Activated T-cell treated with anti-CD3 and anti-CD28 coated beads, Interleukin-2, amount 50 U/mL, for 72 hours (primary cell): ENCODE measurements around the gene QKI. TPM values are rescaled to one million over a fixed set of nuclear protein-coding genes. Genes with fewer than 3 reads are reported as not detected.

Experiments used
- ATAC-seq, 2 donors: fragments of 150-1000 bp; cut with Tn5 transposase; replicated peaks in 1 of 2; 2 replicates each; pipeline ENCODE4 v1.10.0; 2021; ENCODE audit warnings: moderate library complexity in 2 of 2, mild to moderate bottlenecking in 1 of 2
- DNase-seq, 2 donors: peaks; one replicate each; pipeline ENCODE4 v3.0.0; 2021 to 2022; ENCODE audit warnings: mixed read lengths in 1 of 2
- H3K27ac Mint-ChIP-seq: one replicate; pipeline ENCODE4 v1.8.0; 2022; ENCODE audit warnings: mild to moderate bottlenecking, moderate library complexity, mixed read lengths
- H3K27me3 Mint-ChIP-seq: one replicate; pipeline ENCODE4 v1.8.0; 2022; ENCODE audit warnings: low read depth, mixed read lengths
- H3K36me3 Mint-ChIP-seq, 2 donors: one replicate each; pipeline ENCODE4 v1.8.0; 2022; ENCODE audit warnings: mixed read lengths in 2 of 2, mild to moderate bottlenecking in 1 of 2; ENCODE audit not compliant: insufficient read depth in 2 of 2
- H3K4me1 Mint-ChIP-seq: one replicate; pipeline ENCODE4 v1.8.0; 2022; ENCODE audit warnings: low read depth, mixed read lengths
- H3K4me3 Mint-ChIP-seq, 2 donors: one replicate each; pipeline ENCODE4 v1.8.0; 2022; ENCODE audit warnings: mild to moderate bottlenecking in 2 of 2, mixed read lengths in 2 of 2, moderate library complexity in 2 of 2
- H3K9me3 Mint-ChIP-seq, 2 donors: one replicate each; pipeline ENCODE4 v1.8.0; 2022; ENCODE audit warnings: mixed read lengths in 2 of 2
- total RNA-seq, 2 donors: library from RNA; stranded (reverse); gene quantifications; one replicate each; pipeline ENCODE4 v1.2.3, GENCODE V29; 2022

Gene QKI
- total RNA-seq, 2 donors from 2014 or later, result 62.0 to 64.2 TPM

GRCh38 chr6:163522033-163522432 lies 107.5 kb downstream of the QKI start:
- Mint-ChIP-seq H3K27ac (no peak overlapping the region), H3K9me3 (no peaks in the 10 kb centered on the region), H3K36me3 (peaks cover 0 to 2% of the 10 kb centered on the region in 2 donors), H3K4me3 (no peak overlapping the region), H3K4me1 (peaks cover 26% of the 10 kb centered on the region), H3K27me3 (no peaks in the 10 kb centered on the region)
- DNase-seq (no peak), ATAC-seq (no peak)

GRCh38 chr6:163525926-163526325 lies 111.4 kb downstream of the QKI start:
- H3K27me3 Mint-ChIP-seq, result no peaks in the 10 kb centered on the region
- H3K4me3 Mint-ChIP-seq, result no peak overlapping the region
- peaks cover 0 to 2% of the 10 kb centered on the region in 2 donors for H3K36me3 Mint-ChIP-seq
- H3K4me1 Mint-ChIP-seq, result peaks cover 4% of the 10 kb centered on the region
- H3K27ac Mint-ChIP-seq, result no peak overlapping the region
- ATAC-seq (no peak), DNase-seq (no peak)
- no peaks in the 10 kb centered on the region for H3K9me3 Mint-ChIP-seq

DNA sequence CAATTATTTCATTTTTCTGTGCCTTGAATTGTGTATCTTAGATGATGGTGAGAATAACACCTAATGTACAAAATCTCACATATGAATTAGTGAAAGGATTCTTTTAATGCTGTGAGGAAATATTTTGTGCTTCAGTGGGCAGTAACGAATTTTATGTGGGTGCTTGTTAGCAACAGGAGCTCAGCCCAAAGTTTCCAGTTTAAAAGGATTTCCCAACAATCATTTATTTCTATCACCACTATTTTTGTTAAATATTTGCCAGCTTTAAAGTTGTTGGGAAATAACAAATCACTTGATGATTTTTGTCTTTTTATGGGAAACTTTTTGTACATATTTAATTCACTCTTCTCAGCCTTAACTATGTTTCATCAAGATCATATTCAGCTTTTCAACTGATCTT lies 111.8 kb downstream of the QKI start:
- Mint-ChIP-seq H3K36me3 (peaks cover 0 to 2% of the 10 kb centered on the region in 2 donors), H3K4me3 (no peak overlapping the region), H3K27ac (no peak overlapping the region), H3K27me3 (no peaks in the 10 kb centered on the region), H3K9me3 (no peaks in the 10 kb centered on the region), H3K4me1 (peaks cover 4% of the 10 kb centered on the region)
- DNase-seq (no peak), ATAC-seq (no peak)

DNA sequence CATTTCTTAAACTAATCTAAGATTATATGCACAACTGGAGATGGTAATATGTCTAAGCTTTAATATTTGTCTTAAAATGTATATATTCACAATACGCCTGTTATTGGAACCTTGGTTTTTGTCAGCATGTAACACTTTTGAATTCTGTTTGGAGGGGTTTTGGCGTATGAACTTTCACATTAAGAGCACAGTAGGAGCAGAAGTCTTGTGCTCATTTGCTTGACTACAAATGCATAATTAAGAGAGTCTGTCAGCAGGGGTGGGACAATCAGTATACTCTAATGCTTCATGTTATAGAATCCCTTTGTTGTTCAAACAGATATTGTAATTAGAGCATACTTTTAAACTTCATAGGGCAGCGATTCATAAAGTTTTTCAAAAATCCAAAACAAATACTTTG lies 112.8 kb downstream of the QKI start:
- Mint-ChIP-seq H3K9me3 (no peaks in the 10 kb centered on the region), H3K36me3 (peaks cover 0 to 2% of the 10 kb centered on the region in 2 donors), H3K4me3 (no peak overlapping the region), H3K27me3 (no peaks in the 10 kb centered on the region), H3K4me1 (peaks cover 4% of the 10 kb centered on the region), H3K27ac (no peak overlapping the region)
- DNase-seq (no peak), ATAC-seq (no peak)

DNA sequence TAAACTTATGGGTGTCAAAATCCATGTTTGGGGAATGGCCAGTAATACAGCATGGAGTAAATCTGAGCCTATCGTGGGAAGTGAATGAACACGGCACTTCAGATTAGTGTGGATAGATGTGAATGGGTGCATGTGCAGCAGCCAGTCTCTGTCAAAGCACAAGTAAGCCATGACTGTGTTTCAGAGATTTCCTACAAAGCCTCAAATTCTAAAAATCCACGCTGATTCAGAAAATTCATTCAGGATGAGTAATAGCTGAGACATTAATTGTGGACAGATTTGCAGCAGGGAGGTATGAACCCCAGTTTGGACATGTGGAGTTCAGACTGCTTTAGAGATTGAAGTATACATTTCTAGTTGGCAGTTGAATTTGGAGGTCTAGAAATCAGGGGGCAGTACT lies 115.1 kb downstream of the QKI start:
- H3K4me3 Mint-ChIP-seq, result no peak overlapping the region
- H3K4me1 Mint-ChIP-seq, result peaks cover 4% of the 10 kb centered on the region
- H3K27me3 Mint-ChIP-seq, result no peaks in the 10 kb centered on the region
- ATAC-seq (no peak), DNase-seq (no peak)
- H3K9me3 Mint-ChIP-seq, result no peaks in the 10 kb centered on the region
- H3K36me3 Mint-ChIP-seq, result peaks cover 0 to 1% of the 10 kb centered on the region in 2 donors
- H3K27ac Mint-ChIP-seq, result no peak overlapping the region

DNA sequence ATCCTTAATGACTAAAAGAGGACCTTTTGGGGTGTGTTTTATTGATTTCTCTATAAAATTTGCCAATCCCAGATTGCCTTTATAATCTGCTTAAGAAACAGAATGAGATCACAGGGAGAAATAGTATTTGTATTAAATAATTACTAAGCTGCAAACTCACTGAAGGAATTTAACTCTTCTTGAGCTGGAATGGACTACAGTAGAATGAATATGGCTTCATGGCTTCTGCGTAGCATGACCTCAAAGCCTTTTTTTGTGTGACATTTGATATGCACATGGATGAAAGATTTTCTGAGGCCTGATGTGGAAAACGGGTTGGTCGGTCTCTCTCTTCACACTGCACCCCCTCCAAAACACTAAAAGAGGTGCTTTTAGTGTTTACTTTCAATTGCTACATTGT lies 115.9 kb downstream of the QKI start:
- peaks cover 4% of the 10 kb centered on the region for H3K4me1 Mint-ChIP-seq
- no peak overlapping the region for H3K27ac Mint-ChIP-seq
- no peaks in the 10 kb centered on the region for H3K9me3 Mint-ChIP-seq
- DNase-seq, result no peak
- peaks cover 1 to 2% of the 10 kb centered on the region in 2 donors for H3K36me3 Mint-ChIP-seq
- H3K27me3 Mint-ChIP-seq, result no peaks in the 10 kb centered on the region
- no peak overlapping the region for H3K4me3 Mint-ChIP-seq
- no peak for ATAC-seq

GRCh38 chr6:163531122-163531521 lies 116.6 kb downstream of the QKI start:
- ATAC-seq (no peak), DNase-seq (no peak)
- H3K27me3 Mint-ChIP-seq, result no peaks in the 10 kb centered on the region
- no peak overlapping the region for H3K4me3 Mint-ChIP-seq
- H3K4me1 Mint-ChIP-seq, result peaks cover 4% of the 10 kb centered on the region
- no peaks in the 10 kb centered on the region for H3K9me3 Mint-ChIP-seq
- no peak overlapping the region for H3K27ac Mint-ChIP-seq
- peaks cover 0 to 2% of the 10 kb centered on the region in 2 donors for H3K36me3 Mint-ChIP-seq

DNA sequence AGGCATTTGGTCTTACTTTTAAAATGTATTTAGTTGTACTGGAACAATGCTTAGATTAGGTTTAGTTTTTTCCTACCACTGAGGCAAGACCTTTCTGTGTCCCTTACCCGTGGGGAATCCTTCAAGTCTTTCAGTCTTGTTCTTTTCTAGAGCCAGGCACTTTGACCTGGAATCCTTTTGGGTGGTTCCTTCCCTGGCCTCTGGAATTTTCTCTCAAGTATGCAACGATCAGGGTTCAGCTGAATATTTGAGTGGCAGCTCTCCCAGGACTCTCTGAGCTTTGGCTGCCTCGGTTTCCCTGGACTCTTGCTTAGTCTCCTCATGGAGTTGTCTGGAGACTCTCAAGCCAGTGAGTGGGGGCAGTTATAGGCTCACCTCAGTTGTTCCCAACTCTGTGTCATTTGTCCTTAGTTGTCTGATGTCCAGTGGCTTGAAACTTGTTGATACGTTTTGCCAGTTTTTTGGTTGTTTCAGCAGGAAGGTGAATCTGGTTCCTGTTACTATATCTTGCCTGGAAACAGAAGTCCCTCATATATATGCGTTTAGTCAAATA lies 118.1 kb downstream of the QKI start:
- no peak overlapping the region for H3K4me3 Mint-ChIP-seq
- no peak for DNase-seq
- H3K27ac Mint-ChIP-seq, result no peak overlapping the region
- no peak for ATAC-seq
- no peaks in the 10 kb centered on the region for H3K9me3 Mint-ChIP-seq
- H3K4me1 Mint-ChIP-seq, result peaks cover 4% of the 10 kb centered on the region
- H3K36me3 Mint-ChIP-seq, result peaks cover 0 to 4% of the 10 kb centered on the region in 2 donors
- H3K27me3 Mint-ChIP-seq, result no peaks in the 10 kb centered on the region

GRCh38 chr6:163533443-163533842 lies 118.9 kb downstream of the QKI start:
- no peak for DNase-seq
- H3K36me3 Mint-ChIP-seq, result peaks cover 0 to 4% of the 10 kb centered on the region in 2 donors
- no peaks in the 10 kb centered on the region for H3K27me3 Mint-ChIP-seq
- no peak overlapping the region for H3K4me3 Mint-ChIP-seq
- no peak for ATAC-seq
- H3K4me1 Mint-ChIP-seq, result peaks cover 4% of the 10 kb centered on the region
- H3K27ac Mint-ChIP-seq, result no peak overlapping the region
- no peaks in the 10 kb centered on the region for H3K9me3 Mint-ChIP-seq

DNA sequence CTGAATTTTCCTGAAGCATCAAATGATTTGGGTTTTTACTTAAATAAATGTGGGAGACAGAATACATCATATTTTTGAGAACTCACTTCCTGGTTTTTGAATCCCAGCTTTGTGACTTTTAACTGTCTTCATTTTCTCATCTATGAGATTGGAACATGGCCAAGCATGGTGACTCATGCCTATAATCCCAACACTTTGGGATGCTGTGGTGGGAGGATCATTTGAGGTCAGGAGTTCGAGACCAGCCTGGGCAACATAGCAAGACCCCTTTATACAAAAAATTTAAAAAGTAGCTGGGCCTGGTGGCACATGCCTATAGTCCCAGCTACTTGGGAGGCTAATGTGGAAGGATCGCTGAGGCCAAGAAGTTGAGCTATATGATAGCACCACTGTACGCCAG lies 122.3 kb downstream of the QKI start:
- no peaks in the 10 kb centered on the region for H3K9me3 Mint-ChIP-seq
- H3K4me3 Mint-ChIP-seq, result no peak overlapping the region
- DNase-seq (no peak), ATAC-seq (no peak)
- no peak overlapping the region for H3K27ac Mint-ChIP-seq
- peaks cover 12% of the 10 kb centered on the region for H3K4me1 Mint-ChIP-seq
- no peaks in the 10 kb centered on the region for H3K27me3 Mint-ChIP-seq
- H3K36me3 Mint-ChIP-seq, result peaks cover 0 to 5% of the 10 kb centered on the region in 2 donors

GRCh38 chr6:163538331-163538730 lies 123.8 kb downstream of the QKI start:
- H3K4me1 Mint-ChIP-seq, result peaks cover 12% of the 10 kb centered on the region
- peaks cover 0 to 5% of the 10 kb centered on the region in 2 donors for H3K36me3 Mint-ChIP-seq
- no peak for DNase-seq
- ATAC-seq, result no peak
- no peak overlapping the region for H3K27ac Mint-ChIP-seq
- no peak overlapping the region for H3K4me3 Mint-ChIP-seq
- H3K27me3 Mint-ChIP-seq, result no peaks in the 10 kb centered on the region
- H3K9me3 Mint-ChIP-seq, result no peaks in the 10 kb centered on the region

DNA sequence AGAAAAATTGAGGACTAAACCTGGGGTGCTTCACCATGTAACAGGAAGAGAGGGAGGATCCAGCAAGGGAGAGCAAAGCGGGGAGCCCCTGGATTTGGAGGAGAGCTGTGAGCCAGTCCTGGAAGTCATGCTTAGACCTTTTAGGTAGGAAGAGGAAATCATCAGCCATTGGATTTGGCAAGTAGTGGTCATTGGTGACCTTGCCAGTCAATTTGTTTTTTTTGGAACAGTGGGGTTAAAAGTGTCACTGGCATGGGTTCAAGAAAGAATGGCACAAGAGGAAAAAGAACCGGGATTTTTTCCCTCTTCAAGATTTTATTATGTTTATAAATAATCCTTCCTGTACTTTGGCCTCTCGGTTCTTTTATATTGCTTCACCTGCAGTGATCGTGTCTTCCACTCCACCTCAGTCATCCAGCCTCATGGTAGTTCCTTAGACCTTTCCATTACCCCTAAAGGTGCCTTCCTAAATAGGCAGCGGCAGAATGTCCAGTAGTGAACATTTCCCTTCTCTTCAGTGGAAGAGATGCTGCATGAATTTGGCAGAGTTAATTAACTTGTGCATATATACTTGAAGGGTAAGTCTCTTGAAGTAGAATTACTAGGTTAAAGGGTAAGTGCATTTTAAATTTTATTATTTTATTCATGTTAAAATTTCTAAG lies 124.7 kb downstream of the QKI start:
- no peaks in the 10 kb centered on the region for H3K27me3 Mint-ChIP-seq
- H3K4me3 Mint-ChIP-seq, result no peak overlapping the region
- peaks cover 12% of the 10 kb centered on the region for H3K4me1 Mint-ChIP-seq
- no peak for DNase-seq
- peaks cover 0 to 5% of the 10 kb centered on the region in 2 donors for H3K36me3 Mint-ChIP-seq
- ATAC-seq, result no peak
- H3K9me3 Mint-ChIP-seq, result no peaks in the 10 kb centered on the region
- no peak overlapping the region for H3K27ac Mint-ChIP-seq

DNA sequence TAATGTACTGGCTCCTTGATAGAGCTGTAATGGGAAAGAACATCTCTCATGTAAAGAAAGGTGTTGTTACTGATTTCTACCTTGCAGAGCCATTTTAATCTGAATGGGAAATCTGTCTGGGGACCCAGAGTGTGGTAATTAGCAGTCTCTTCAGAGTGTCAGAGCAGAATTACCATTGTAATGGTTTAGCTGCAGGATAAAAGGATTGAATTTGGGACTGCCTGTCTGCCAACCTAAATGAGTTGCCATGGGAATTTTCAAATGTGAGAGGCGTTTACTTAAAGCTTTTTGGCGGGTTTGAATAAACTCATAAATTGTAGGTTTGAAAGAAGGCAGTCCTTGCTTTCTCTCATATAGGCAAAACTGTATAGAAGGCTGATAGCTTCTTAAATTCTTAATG lies 128.8 kb downstream of the QKI start:
- ATAC-seq (no peak), DNase-seq (no peak)
- H3K27ac Mint-ChIP-seq, result no peak overlapping the region
- H3K4me1 Mint-ChIP-seq, result peaks cover 12% of the 10 kb centered on the region
- no peaks in the 10 kb centered on the region for H3K9me3 Mint-ChIP-seq
- H3K27me3 Mint-ChIP-seq, result no peaks in the 10 kb centered on the region
- peaks cover 2% of the 10 kb centered on the region in 2 donors for H3K36me3 Mint-ChIP-seq
- no peak overlapping the region for H3K4me3 Mint-ChIP-seq

GRCh38 chr6:163545370-163545769 lies 130.9 kb downstream of the QKI start:
- ATAC-seq, result no peak
- Mint-ChIP-seq H3K4me3 (no peak overlapping the region), H3K27me3 (no peaks in the 10 kb centered on the region), H3K4me1 (peaks cover 12% of the 10 kb centered on the region), H3K36me3 (peaks cover 0 to 2% of the 10 kb centered on the region in 2 donors), H3K27ac (no peak overlapping the region), H3K9me3 (no peaks in the 10 kb centered on the region)
- no peak for DNase-seq
